Activated CD8-positive, alpha-beta memory T cell treated with anti-CD3 and anti-CD28 coated beads for 4 hours (primary cell): ENCODE results near the gene DCST2.
"Not testable (repeated sequence)": the region's sequence is repeated elsewhere in the genome, so short reads cannot be mapped to it uniquely, and the experiment has no call there.

Source experiments
- DNase-seq, 2 donors: peaks; one replicate each; pipeline ENCODE4 v3.0.0-alpha.2; 2020; ENCODE audit warnings: low read depth in 2 of 2

The DCST2 gene

DNA sequence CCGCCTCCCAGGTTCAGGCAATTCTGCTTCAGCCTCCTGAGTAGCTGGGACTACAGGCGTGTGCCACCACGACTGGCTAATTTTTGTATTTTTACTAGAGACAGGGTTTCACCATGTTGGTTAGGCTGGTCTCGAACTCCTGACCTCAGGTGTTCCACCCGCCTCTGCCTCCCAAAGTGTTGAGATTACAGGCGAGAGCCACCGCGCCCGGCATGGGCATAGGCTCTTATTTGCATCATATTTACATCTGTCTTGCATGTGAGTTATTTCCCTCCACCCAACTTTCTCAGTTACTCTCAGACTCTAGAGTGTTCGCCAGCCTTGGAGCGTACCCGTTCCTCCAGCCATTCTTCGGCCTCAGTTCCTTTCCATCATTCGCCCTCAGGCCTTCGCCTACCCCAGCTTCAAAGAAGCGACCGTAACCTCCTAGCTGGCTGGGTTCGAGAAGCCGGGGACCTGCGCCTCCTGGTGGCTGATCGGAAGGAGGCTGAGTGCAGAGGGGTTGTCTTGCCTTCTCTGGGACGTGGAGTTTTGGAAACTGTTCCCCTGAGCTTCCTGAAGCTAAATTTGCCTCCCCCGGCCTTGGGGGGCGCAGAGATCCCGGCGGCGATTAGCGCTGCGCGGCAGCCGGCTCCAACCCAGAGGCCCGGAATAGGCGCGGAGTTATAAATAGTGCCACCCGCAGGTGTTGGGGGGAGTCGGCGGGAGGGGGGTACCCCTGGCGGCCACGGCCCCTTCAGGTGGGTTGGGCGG lies 34.6 kb downstream of the DCST2 start:
- DNase-seq, result peak in 1 of 2 donors; percentile 47

DNA sequence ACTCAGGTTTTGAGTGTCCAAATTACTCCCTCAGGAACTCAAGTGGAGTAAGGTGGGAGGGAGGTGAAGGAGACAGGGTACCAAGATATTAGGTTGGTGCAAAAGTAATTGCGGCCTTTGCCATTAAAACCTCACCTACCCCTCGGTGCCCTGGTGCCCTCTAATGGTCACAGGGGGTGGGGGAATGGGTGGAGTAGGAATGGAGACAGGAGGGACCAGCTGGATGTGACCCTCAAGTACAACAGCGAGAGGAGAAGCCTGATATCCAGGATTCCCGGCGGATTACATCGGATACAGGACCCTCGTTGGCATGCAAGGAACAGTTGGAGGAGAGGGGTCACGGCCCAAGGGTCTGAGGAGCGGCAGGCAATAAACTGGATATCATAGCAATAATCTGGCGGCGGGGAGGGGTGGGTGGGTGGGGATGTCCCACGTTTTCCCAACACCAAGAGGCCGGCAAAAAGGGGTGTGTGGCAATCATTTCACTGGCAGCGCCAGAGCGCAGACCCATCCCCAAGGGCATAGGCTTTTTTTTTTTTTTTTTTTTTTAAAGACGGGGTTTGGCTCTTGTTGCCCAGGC lies 35.3 kb downstream of the DCST2 start:
- no peak for DNase-seq

DNA sequence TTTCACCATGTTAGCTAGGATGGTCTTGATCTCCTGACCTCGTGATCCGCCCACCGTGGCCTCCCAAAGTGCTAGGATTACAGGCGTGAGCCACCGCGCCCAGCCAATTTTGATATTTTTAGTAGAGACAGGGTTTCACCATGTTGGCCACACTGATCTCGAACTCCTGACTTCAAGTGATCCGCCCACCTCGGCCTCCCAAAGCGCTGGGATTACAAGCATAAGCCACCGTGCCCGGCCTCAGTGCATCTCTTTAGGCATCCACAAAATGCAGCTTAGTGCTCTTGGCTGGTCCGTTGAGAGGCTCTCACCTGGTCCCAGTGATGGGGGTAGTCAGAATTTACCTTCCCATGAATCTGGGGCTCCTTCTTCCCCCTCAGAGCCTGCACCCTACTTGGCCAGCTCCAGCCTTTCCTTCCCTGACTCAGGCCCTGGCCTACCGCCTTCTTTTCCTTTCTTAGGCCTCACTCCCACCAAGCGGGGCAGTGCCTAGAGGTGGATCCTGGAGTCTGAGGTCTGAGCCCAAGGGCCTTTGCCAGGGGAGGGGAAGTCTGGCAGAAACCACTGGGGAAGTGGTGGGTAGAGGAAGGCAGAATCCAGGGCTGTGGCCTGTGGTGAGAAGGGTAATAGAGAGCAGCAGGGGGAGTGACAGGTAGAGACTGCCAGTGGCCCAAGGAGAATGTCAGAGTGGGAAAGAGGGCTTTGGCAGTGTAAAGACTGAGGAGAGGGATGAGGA lies 36.4 kb downstream of the DCST2 start:
- DNase-seq, result no peak

GRCh38 chr1:154995301-154995983 lies 38.1 kb downstream of the DCST2 start:
- DNase-seq, result not testable (repeated sequence)

DNA sequence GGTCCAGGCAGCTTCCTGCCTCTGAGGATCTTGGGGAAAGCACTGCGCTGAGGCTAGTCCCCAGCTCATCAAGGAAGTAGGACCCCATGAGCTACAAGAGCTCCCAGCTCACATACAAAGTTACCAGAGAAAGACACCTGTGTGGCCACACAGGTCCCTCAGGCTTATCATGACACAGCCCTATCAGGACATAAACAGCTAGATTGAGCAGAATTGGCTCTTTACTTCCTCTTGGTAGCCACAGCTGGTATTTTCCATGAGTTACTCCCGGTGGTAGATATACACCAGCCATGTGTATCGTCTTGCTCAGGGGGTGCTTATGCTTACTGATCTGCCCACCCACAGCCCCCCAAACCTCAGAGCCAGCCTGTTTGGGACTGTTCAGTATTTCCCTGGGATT lies 39.0 kb downstream of the DCST2 start:
- no peak for DNase-seq

- no peak for DNase-seq
Observed at GRCh38 chr1:154994269-154994587, 39.4 kb downstream of the DCST2 start.

GRCh38 chr1:154993572-154994268 lies 39.9 kb downstream of the DCST2 start, which contains the start of gene LENEP:
TSS of gene LENEP (plus strand) at chr1:154993586. CDS start at chr1:154993608, 22 bp downstream.
- no peak for DNase-seq

DNA sequence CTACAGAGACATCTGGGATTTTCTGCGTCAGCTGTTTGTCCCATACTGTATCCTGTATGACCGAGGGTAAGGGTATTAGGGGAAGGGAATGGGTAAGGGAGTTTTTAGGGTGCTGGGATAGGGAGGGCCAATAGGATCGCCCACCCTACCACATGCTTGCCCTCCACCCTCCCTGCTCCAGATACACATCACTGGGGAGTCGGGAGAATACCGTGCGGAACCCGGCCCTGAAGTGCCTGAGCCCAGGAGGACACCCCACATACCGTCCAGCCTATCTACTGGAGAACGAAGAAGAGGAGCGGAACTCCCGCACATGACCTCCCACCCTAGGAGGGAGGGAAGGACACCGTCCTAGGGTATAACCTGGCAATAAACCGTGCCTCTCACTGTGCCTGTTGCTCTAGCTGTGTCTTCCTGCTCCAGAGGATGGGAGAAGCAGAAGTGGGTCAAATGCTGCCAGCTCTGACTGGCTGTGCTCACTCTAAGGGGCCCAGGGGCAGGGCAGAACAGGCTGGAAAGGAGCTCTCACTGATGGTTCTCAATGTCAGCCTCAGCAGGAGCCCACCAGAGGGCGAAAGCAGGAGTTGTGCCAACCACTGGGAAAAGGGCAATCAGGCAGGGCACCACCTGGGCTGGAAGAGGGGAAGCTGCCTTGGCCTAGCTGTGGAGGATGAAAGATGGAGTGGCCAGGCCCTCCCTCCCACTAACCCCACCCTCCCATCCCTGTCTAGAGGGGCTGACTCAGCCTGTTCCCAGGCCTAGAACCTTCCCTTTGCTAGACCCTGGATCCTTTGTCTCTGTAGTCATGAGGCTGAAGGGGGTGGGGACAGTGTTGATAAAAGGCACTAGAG lies 40.6 kb downstream of the DCST2 start:
- DNase-seq, result no peak

DNA sequence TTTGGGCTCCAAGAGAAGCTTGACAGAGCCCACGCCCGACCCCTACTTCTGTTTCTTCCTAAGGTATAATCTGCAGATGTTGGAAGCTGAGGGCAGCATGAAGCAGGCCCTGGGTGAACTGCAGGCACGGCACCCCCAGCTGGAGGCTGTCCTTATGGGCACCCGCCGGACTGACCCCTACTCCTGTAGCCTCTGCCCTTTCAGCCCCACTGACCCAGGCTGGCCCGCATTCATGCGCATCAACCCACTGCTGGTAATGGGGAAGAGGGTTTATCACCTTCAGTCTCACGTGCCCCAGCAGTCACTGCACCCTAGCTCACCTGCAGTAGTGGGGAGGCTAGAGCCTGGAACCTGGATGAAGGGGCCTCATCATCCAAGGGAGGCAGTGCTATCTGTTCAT lies 43.3 kb downstream of the DCST2 start:
- no peak for DNase-seq

- no peak for DNase-seq
Observed at GRCh38 chr1:154989195-154989860, 44.3 kb downstream of the DCST2 start.

GRCh38 chr1:154988058-154988954 lies 45.3 kb downstream of the DCST2 start:
- DNase-seq, result no peak

- DNase-seq, result no peak
Observed at GRCh38 chr1:154987326-154987725, 46.3 kb downstream of the DCST2 start.

GRCh38 chr1:154986736-154987135 lies 46.8 kb downstream of the DCST2 start:
- not testable (repeated sequence) for DNase-seq

DNA sequence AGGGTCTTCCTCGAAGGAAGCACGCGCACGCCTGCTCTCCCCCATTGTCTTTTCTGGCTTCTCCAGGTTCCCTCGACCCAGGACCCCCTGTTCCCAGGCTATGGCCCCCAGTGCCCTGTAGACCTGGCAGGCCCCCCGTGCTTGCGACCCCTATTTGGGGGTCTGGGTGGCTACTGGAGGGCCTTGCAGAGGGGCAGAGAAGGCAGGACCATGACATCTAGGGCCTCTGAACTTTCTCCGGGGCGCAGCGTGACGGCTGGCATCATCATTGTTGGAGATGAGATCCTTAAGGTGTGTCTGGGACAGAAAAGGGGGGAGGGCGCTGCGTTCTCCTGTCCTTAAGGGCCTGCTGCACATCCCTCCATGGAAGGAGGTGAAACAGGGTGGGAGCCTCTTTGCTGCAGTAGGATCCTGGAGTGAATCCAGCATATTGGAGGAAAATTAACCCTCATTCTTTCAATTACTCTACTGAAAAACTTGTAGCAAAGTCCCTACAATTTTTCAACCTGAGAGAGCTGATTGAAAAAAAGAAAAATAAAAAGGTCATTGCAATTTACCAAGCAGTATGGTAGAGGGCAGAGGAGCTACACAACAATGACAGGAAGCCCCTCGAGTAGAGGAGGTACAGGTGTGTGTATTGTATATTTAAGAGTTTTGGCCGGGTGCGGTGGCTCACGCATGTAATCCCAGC lies 49.7 kb downstream of the DCST2 start:
- no peak for DNase-seq

DNA sequence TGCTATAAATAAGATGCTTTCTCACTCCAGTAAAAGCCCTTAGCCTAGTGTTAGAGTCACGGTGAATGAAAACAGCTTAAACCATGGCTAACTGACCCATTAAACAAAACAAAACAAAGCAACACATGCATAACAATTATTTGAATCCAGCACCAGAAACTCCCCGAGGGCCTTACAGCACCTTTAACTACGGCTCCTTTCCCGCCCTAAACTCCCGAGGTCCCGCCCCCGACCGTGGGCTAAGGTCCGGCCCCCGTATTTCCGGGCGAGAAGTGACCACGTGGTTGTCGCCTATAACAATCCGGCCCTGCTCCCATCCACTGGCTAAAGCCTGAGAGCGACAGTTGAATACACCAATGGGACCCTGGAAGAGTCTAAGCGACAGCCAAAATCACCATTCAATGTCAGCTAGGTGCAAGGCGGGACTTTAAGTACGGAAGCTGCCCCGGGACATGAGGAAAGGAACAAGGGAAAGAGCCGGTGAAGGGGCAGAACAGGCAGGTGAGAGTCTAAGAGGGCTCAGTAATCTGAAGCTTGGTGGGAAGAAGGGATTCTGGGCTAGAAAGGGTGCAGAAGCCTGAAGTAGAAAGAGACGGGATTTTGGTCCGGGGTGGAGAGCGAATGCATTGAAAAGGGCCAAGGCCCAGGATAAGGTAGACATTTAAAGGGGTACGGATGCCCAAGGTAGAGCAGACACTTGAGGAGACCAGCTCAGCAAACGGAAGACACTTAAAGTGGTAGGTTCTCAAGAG lies 50.5 kb downstream of the DCST2 start, which contains the start of gene FLAD1:
Gene FLAD1 (plus strand): TSS at position 448 of the 752 bp plus-strand sequence. CDS start 351 bp downstream, outside the sequence.
- peak; percentile 90 to 94 for DNase-seq

- DNase-seq, result no peak
Observed at GRCh38 chr1:154982341-154982740, 51.2 kb downstream of the DCST2 start.

DNA sequence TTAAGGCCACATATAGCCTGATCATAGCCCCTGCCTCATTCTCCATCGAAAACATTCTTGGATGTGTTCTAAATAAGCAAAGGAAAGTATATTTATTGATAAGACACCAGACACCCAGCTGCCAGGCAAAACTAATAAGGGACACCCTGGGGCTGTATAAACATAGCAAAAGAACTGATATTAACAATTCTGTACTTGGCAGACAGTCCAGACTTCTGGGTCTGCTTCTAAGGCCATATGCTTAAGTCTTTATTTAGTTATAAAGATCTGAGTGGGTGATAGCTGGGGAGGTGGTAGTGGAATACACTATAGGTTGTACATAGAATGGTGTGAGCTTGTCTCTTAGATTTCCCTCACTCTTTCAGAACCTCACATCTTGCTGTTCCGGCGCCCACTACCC lies 55.2 kb downstream of the DCST2 start:
- DNase-seq, result no peak

- DNase-seq, result not testable (repeated sequence)
Observed at GRCh38 chr1:154977762-154978161, 55.8 kb downstream of the DCST2 start.
